Mesenchymal stem cell (in vitro differentiated cells and primary cell): ENCODE measurements around the gene OR2A12. TPM values are rescaled to one million over a fixed set of nuclear protein-coding genes. Genes with fewer than 3 reads are reported as not detected.

Experiments used
- DNase-seq: peaks from one replicate; pipeline ENCODE4 v3.0.0-alpha.2; 2013
- H2AFZ ChIP-seq: one replicate; pipeline ENCODE4 v1.6.1; 2013; ENCODE audit warnings: low read depth, mild to moderate bottlenecking, control low read depth, inconsistent platforms, low read length, moderate library complexity
- H2AK5ac ChIP-seq: 2 replicates; pipeline ENCODE4 v1.6.1; 2013; ENCODE audit warnings: low read length, moderate library complexity, mild to moderate bottlenecking, inconsistent platforms; ENCODE audit not compliant: severe bottlenecking
- H2BK120ac ChIP-seq: one replicate; pipeline ENCODE4 v1.6.1; 2013; ENCODE audit warnings: low read depth, mild to moderate bottlenecking, inconsistent platforms, low read length, moderate library complexity
- H2BK12ac ChIP-seq, 2 experiments: one replicate each; pipeline ENCODE4 v1.6.1; 2013; ENCODE audit warnings: inconsistent platforms in 2 of 2, low read length in 2 of 2, mild to moderate bottlenecking in 2 of 2, moderate library complexity in 2 of 2, control low read depth in 1 of 2
- H2BK15ac ChIP-seq: one replicate; pipeline ENCODE4 v1.6.1; 2013; ENCODE audit warnings: mild to moderate bottlenecking, low read depth, inconsistent platforms; ENCODE audit not compliant: poor library complexity, severe bottlenecking
- H2BK5ac ChIP-seq: 2 replicates; pipeline ENCODE4 v1.6.1; 2013; ENCODE audit warnings: low read depth, mild to moderate bottlenecking, low read length, control low read depth, inconsistent platforms; ENCODE audit not compliant: poor library complexity, severe bottlenecking
- H3K14ac ChIP-seq, 2 experiments: one replicate each; pipeline ENCODE4 v1.6.1; 2013; ENCODE audit warnings: inconsistent platforms in 2 of 2, low read length in 2 of 2, control low read depth in 1 of 2, mild to moderate bottlenecking in 1 of 2, moderate library complexity in 1 of 2
- H3K18ac ChIP-seq, 2 experiments: one replicate each; pipeline ENCODE4 v1.6.1; 2013; ENCODE audit warnings: inconsistent platforms in 2 of 2, low read length in 2 of 2, control low read depth in 1 of 2, low read depth in 1 of 2, mild to moderate bottlenecking in 1 of 2
- H3K23ac ChIP-seq, 2 experiments: one replicate each; pipeline ENCODE4 v1.6.1; 2013; ENCODE audit warnings: inconsistent platforms in 2 of 2, low read length in 2 of 2, mild to moderate bottlenecking in 2 of 2, moderate library complexity in 2 of 2, control low read depth in 1 of 2
- H3K27ac ChIP-seq: 2 replicates; pipeline ENCODE4 v1.5.1; 2013; ENCODE audit warnings: mild to moderate bottlenecking, moderate library complexity, low read length, control low read depth, inconsistent platforms; ENCODE audit not compliant: poor library complexity, severe bottlenecking
- H3K27me3 ChIP-seq, 2 experiments: 2 replicates each; pipeline versions ENCODE4 v1.6.1 to v1.7.0; 2013; ENCODE audit warnings: low read length in 2 of 2, mild to moderate bottlenecking in 2 of 2, moderate library complexity in 2 of 2, control low read depth in 1 of 2, inconsistent platforms in 1 of 2; ENCODE audit not compliant: control insufficient read depth in 1 of 2, insufficient read depth in 1 of 2
- H3K36me3 ChIP-seq, 2 experiments: 2 replicates each; pipeline versions ENCODE4 v1.6.1 to v1.7.0; 2013; ENCODE audit warnings: low read length in 2 of 2, control low read depth in 1 of 2, inconsistent platforms in 1 of 2, low read depth in 1 of 2, mild to moderate bottlenecking in 1 of 2; ENCODE audit not compliant: insufficient read depth in 2 of 2, control insufficient read depth in 1 of 2
- H3K4ac ChIP-seq, 2 experiments: one replicate each; pipeline ENCODE4 v1.6.1; 2013; ENCODE audit warnings: inconsistent platforms in 2 of 2, low read length in 2 of 2, mild to moderate bottlenecking in 2 of 2, moderate library complexity in 2 of 2, control low read depth in 1 of 2, low read depth in 1 of 2
- H3K4me1 ChIP-seq: 2 replicates; pipeline ENCODE4 v1.6.1; 2013; ENCODE audit warnings: low read depth, low read length, control low read depth; ENCODE audit not compliant: control insufficient read depth, insufficient read depth
- H3K4me2 ChIP-seq: 2 replicates; pipeline ENCODE4 v1.6.1; 2013; ENCODE audit warnings: low read length, mild to moderate bottlenecking, inconsistent platforms; ENCODE audit not compliant: poor library complexity, severe bottlenecking
- H3K4me3 ChIP-seq, 2 experiments: 2 replicates each; pipeline versions ENCODE4 v1.5.1 to v1.7.0; 2013; ENCODE audit warnings: low read length in 2 of 2, mild to moderate bottlenecking in 2 of 2, control low read depth in 1 of 2, low read depth in 1 of 2; ENCODE audit not compliant: insufficient read depth in 1 of 2
- H3K79me1 ChIP-seq: replicated peaks from 2 replicates; pipeline ENCODE4 v1.6.1; 2013; ENCODE audit warnings: mild to moderate bottlenecking, control low read depth, low read length, inconsistent platforms; ENCODE audit not compliant: poor library complexity, severe bottlenecking
- H3K9ac ChIP-seq: 2 replicates; pipeline ENCODE4 v1.7.0; 2013; ENCODE audit warnings: mild to moderate bottlenecking, low read length, moderate library complexity
- H3K9me3 ChIP-seq: 2 replicates; pipeline ENCODE4 v1.7.0; 2013; ENCODE audit warnings: mild to moderate bottlenecking, low read length; ENCODE audit not compliant: control insufficient read depth
- H4K8ac ChIP-seq: one replicate; pipeline ENCODE4 v1.6.1; 2013; ENCODE audit warnings: inconsistent platforms, mild to moderate bottlenecking, low read length, moderate library complexity
- H4K91ac ChIP-seq: one replicate; pipeline ENCODE4 v1.6.1; 2013; ENCODE audit warnings: mild to moderate bottlenecking, low read length, inconsistent platforms
- WGBS: methylation state at CpG from one replicate; pipeline ENCODE4 v1.1.7; 2013; ENCODE audit warnings: mixed read lengths; 5-methylcytosine and 5-hydroxymethylcytosine counted together
- polyA plus RNA-seq, 2 experiments: library from polyadenylated mRNA; stranded (reverse); fragments of 200-250 nt; gene quantifications; one replicate each; pipeline ENCODE4 v1.2.3, GENCODE V29; 2013

The OR2A12 gene, protein sequence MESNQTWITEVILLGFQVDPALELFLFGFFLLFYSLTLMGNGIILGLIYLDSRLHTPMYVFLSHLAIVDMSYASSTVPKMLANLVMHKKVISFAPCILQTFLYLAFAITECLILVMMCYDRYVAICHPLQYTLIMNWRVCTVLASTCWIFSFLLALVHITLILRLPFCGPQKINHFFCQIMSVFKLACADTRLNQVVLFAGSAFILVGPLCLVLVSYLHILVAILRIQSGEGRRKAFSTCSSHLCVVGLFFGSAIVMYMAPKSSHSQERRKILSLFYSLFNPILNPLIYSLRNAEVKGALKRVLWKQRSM
- not detected for polyA plus RNA-seq (2013, experiment 1 of 2)
- not detected for polyA plus RNA-seq (2013, experiment 2 of 2)

DNA sequence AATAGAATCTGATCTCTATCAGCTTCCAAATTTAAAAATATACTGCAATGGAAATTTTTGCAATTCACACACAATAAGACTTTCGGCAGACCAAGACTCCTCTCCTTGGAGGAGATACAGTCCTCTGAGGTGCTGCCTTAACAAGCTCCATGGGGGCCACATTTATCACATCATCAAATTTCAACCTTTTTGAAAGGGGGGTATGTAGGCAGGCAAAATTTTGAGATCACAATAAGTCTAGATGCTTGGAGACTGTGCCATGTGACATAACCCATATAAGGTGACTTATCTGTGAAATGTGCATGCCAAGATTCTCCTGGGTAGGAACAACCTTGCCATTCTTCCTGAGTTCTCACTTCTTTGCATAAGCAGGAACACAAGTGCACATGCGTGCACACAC, at the start of gene OR2A12:
Gene OR2A12, plus strand, starts transcription at position 301 of the 400 bp plus-strand sequence. CDS start 8,830 bp downstream, outside the sequence.
- Histone ChIP-seq H3K14ac (no peak within 1 kb of the TSS), H2AFZ (no peak within 1 kb of the TSS), H3K9me3 (no peaks in the 10 kb centered on the region), H3K23ac (no peak within 1 kb of the TSS), H3K4me2 (no peak within 1 kb of the TSS), H3K79me1 (no peaks in the 10 kb centered on the region), H3K4me3 (no peak within 1 kb of the TSS), H3K9ac (no peak within 1 kb of the TSS), H4K91ac (no peak within 1 kb of the TSS), H2BK120ac (no peak within 1 kb of the TSS), H2AK5ac (no peak within 1 kb of the TSS), H3K4me1 (no peaks in the 10 kb centered on the region), H3K18ac (no peak within 1 kb of the TSS), H3K27ac (no peak within 1 kb of the TSS), H2BK15ac (no peak within 1 kb of the TSS), H3K4ac (no peak within 1 kb of the TSS), H2BK12ac (no peak within 1 kb of the TSS), H3K36me3 (no peaks in the 10 kb centered on the region), H4K8ac (no peak within 1 kb of the TSS), H2BK5ac (no peak within 1 kb of the TSS), H3K27me3 (no peaks in the 10 kb centered on the region)
- DNase-seq = no peak
- WGBS = no CpG with 5 or more reads among the region's 2 CpGs

DNA sequence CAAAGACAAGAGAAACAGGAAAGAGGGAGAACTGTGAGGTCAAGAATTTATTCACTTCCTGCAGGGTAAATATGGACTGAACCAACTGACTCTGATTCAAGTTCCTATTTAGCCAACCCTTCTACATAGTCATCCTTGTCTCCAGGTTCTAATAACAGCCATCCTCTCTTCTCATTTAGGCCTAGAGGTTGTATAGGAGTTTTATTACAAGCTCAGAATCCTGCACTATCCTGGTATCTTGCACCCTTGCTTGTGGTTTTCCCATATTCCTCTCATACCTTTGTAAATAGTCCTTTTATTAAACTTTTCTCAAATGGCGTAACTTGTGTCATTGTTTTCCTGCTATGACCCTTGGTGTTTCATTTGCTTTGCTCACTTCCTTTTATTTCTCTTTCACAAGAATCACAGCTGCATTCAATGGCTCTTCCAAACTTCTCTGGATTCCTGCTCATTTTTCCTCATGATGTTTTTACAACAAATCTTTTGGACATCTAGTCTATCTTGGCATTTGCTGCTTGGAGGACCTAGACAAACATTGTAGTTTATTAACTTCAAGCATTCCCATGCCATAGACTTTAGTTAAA, 49.7 kb upstream of the OR2A12 start:
- no peak overlapping the region for H3K4me3 ChIP-seq
- 44% methylated on average over 1 of the region's 1 CpG for WGBS

DNA sequence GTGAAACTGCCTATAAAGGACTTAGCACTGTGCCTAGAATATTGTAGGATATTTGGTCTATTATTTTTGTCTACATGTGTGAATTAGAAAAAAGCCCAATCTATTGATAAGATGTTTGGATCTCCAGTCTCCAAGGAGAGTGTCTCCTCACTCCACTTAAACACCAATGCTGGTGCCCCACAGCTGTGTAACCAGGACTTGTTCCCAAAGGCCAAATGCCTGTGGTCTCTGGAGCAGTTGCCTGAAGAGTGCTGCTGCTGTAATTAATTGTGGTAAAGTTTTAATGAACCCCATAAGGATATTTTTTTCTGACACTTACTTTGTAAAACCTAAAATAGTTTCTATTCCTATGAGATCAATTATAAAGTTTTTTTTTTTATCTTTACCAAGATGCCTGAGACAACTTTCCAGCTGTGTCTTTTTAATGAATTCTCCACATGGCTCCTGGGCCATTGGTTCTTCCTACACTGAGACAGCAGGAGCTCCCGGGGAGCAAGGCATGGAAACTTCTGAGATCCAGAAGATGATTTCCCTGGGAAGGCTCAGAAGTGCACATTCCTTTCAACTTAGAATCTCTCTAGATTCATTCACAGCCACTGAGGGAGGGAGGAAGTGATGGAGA, 48.6 kb upstream of the OR2A12 start:
- no peak overlapping the region for H2BK5ac ChIP-seq
- no peak overlapping the region for H2AK5ac ChIP-seq
- no peaks in the 10 kb centered on the region for H3K79me1 ChIP-seq
- no peak for DNase-seq
- H3K4ac ChIP-seq = no peak overlapping the region
- no peak overlapping the region for H4K8ac ChIP-seq
- H3K27me3 ChIP-seq = no peaks in the 10 kb centered on the region
- no peak overlapping the region for H2BK120ac ChIP-seq
- H3K4me1 ChIP-seq = no peaks in the 10 kb centered on the region
- no peak overlapping the region for H3K9ac ChIP-seq
- H2BK15ac ChIP-seq = no peak overlapping the region
- H3K4me3 ChIP-seq = no peak overlapping the region
- H3K14ac ChIP-seq = no peak overlapping the region
- H3K36me3 ChIP-seq = no peaks in the 10 kb centered on the region
- H3K27ac ChIP-seq = no peak overlapping the region
- WGBS = 50% methylated on average over 1 of the region's 1 CpG
- no peaks in the 10 kb centered on the region for H3K9me3 ChIP-seq
- no peak overlapping the region for H3K18ac ChIP-seq
- H2AFZ ChIP-seq = no peak overlapping the region
- no peak overlapping the region for H2BK12ac ChIP-seq
- H3K4me2 ChIP-seq = no peak overlapping the region
- no peak overlapping the region for H3K23ac ChIP-seq
- no peak overlapping the region for H4K91ac ChIP-seq

More for the DNA sequence above, 49.7 kb upstream of the OR2A12 start:
- no peak overlapping the region for H3K18ac ChIP-seq
- H2BK15ac ChIP-seq = no peak overlapping the region
- H2AK5ac ChIP-seq = no peak overlapping the region
- no peak overlapping the region for H3K23ac ChIP-seq
- H2BK12ac ChIP-seq = no peak overlapping the region
- no peak overlapping the region for H2BK120ac ChIP-seq
- no peak overlapping the region for H3K4me2 ChIP-seq
- H3K27me3 ChIP-seq = no peaks in the 10 kb centered on the region
- H3K4me1 ChIP-seq = no peaks in the 10 kb centered on the region
- H3K4ac ChIP-seq = no peak overlapping the region
- no peaks in the 10 kb centered on the region for H3K36me3 ChIP-seq
- no peak overlapping the region for H2AFZ ChIP-seq
- H2BK5ac ChIP-seq = no peak overlapping the region
- no peaks in the 10 kb centered on the region for H3K9me3 ChIP-seq
- DNase-seq = no peak
- H4K8ac ChIP-seq = no peak overlapping the region
- H3K14ac ChIP-seq = no peak overlapping the region
- H3K79me1 ChIP-seq = no peaks in the 10 kb centered on the region
- no peak overlapping the region for H3K9ac ChIP-seq
- no peak overlapping the region for H4K91ac ChIP-seq
- H3K27ac ChIP-seq = no peak overlapping the region

DNA sequence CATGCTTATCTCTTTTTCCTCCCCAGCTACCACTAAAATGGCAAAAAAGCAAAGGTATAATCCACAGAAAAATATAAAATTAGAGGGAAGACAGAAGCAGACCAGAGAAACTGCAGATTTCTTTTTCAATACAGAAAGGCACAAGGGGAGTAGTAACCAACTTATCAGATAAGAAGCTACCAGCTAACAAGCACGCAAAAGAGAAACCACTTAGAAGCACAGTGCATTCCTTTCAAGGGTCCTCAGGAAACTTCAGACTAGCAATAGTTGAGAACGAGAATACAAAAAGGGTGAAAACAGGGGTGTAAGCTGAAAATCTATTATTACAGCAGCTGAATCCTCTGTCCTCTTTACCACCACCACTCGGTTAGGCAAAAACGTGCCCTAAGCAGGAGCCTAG, 47.2 kb upstream of the OR2A12 start:
- no peak overlapping the region for H3K14ac ChIP-seq
- H3K4me3 ChIP-seq = no peak overlapping the region
- H3K79me1 ChIP-seq = no peaks in the 10 kb centered on the region
- H2BK12ac ChIP-seq = no peak overlapping the region
- no peak overlapping the region for H3K4ac ChIP-seq
- no peak overlapping the region for H2AK5ac ChIP-seq
- no peak overlapping the region for H3K9ac ChIP-seq
- H3K18ac ChIP-seq = no peak overlapping the region
- H3K27me3 ChIP-seq = no peaks in the 10 kb centered on the region
- no peak overlapping the region for H2BK120ac ChIP-seq
- 60% methylated on average over 1 of the region's 4 CpGs for WGBS
- DNase-seq = peak; percentile 33
- no peak overlapping the region for H3K27ac ChIP-seq
- no peak overlapping the region for H3K4me2 ChIP-seq
- H2AFZ ChIP-seq = no peak overlapping the region
- no peak overlapping the region for H3K23ac ChIP-seq
- H3K4me1 ChIP-seq = no peaks in the 10 kb centered on the region
- no peak overlapping the region for H4K91ac ChIP-seq
- no peak overlapping the region for H4K8ac ChIP-seq
- no peak overlapping the region for H2BK15ac ChIP-seq
- no peaks in the 10 kb centered on the region for H3K36me3 ChIP-seq
- no peaks in the 10 kb centered on the region for H3K9me3 ChIP-seq
- no peak overlapping the region for H2BK5ac ChIP-seq
